Esophagus squamous epithelium (tissue), 4 donors: Measurements from ENCODE around the gene TIGD6.

ENCODE experiments used
- CTCF ChIP-seq, 6 experiments: fragments of 450-650 bp in 4 of 6; fragments of 200-600 bp in 2 of 6; sonication (generic) in 2 of 6; IDR thresholded peaks; one replicate each; pipeline ENCODE4 v1.5.1; 2016 to 2019; ENCODE audit warnings: antibody characterized with exemption in 6 of 6, mild to moderate bottlenecking in 4 of 6, moderate library complexity in 4 of 6
- POLR2A ChIP-seq, 4 donors: fragments of 450-650 bp; IDR thresholded peaks; one replicate each; pipeline ENCODE4 v1.6.1; 2017; ENCODE audit warnings: antibody characterized with exemption in 4 of 4, mild to moderate bottlenecking in 4 of 4, moderate library complexity in 3 of 4

DNA sequence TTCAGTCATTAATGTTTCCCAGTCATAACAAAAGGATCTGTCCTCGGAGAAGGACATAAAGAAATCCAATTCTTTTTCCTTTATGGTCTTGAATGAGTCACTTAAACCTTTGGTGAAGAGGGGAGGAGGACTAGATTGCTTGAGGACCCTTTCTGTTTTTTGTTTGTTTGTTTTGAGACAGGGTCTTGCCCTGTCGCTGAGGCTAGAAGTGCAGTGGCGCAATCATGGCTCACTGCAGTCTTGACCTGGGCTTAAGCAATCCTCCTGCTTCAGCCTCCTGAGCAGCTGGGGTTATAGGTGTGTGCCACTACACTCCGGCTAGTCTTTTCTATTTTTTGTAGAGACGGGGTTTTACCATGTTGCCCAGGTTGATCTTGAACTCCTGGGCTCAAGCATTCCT, 12.3 kb downstream of the TIGD6 start:
- TF ChIP-seq CTCF (IDR thresholded peaks at IDR 0.05) = no peak
- TF ChIP-seq POLR2A (IDR thresholded peaks at IDR 0.05) = no peak
